ENCODE measurements around the gene SUMO4.

Gene SUMO4

GRCh38 chr6:149405823-149406765 lies 6.0 kb downstream of the SUMO4 start:
- TF ChIP-seq POLR2A (IDR thresholded peaks at IDR 0.05; ENCODE audit: extremely low read depth, insufficient read length) (no peak), MYC (IDR thresholded peaks at IDR 0.05; ENCODE audit: low read depth, low read length) (peak; percentile 94), CTCF (IDR thresholded peaks at IDR 0.05; ENCODE audit: low read depth, low read length) (no peak)
- TF ChIP-seq, protein P1, sequence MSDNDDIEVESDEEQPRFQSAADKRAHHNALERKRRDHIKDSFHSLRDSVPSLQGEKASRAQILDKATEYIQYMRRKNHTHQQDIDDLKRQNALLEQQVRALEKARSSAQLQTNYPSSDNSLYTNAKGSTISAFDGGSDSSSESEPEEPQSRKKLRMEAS (IDR thresholded peaks at IDR 0.05; ENCODE audit: low read depth, low read length): peak; percentile 95
- peak; percentile 79 for DNase-seq (ENCODE audit: low read depth)
- no peak overlapping the region for H3K4me3 ChIP-seq (ENCODE audit: low read depth, low read length)

DNA sequence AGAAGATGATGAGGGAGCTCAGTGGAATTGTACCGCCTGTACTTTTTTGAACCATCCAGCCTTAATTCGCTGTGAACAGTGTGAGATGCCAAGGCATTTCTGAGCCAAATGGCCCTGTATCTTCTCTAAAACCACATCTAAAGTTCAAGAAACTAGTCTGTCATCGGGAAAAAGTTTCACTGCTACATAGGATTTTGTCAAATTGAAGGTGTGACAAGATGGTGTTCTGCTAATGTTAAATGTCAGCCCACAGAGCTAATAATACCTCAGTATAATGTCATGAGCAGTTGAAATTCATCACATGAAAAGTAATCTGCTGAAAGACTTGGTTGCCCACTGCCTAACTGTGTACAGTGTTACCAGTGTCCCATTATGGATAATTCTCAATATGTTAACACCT lies 9.6 kb downstream of the SUMO4 start:
- H3K4me3 ChIP-seq (ENCODE audit: low read depth, low read length): no peak overlapping the region
- no peak for TF ChIP-seq MYC (IDR thresholded peaks at IDR 0.05; ENCODE audit: low read depth, low read length)
- DNase-seq (ENCODE audit: low read depth): no peak

GRCh38 chr6:149410557-149410956 lies 10.5 kb downstream of the SUMO4 start:
- TF ChIP-seq, protein P1 (IDR thresholded peaks at IDR 0.05; ENCODE audit: low read depth, low read length): no peak
- no peak for TF ChIP-seq CTCF (IDR thresholded peaks at IDR 0.05; ENCODE audit: low read depth, low read length)
- no peak for TF ChIP-seq POLR2A (IDR thresholded peaks at IDR 0.05; ENCODE audit: extremely low read depth, insufficient read length)
- TF ChIP-seq MYC (IDR thresholded peaks at IDR 0.05; ENCODE audit: low read depth, low read length): no peak
- DNase-seq (ENCODE audit: low read depth): no peak
- H3K4me3 ChIP-seq (ENCODE audit: low read depth, low read length): no peak overlapping the region

DNA sequence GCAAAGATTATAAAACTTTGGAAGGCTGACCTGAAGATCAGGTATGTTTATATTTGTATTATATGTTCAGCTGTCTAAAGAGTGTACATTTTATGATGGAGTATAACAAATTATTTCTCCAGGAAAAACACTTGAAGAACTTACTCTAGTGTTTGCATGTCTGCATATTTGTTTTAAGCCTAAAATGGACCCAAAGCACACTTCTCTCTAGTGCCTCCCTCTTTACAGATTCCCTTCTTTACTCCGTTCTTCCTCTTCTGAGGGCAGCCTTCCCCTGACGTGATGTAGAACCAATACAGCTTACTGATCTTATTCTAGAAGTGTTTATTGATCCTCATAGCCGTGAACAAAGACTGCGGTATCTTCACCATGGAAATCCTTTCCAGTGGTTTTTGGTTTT lies 13.9 kb downstream of the SUMO4 start:
- no peak for DNase-seq (ENCODE audit: low read depth)
- no peak overlapping the region for H3K4me3 ChIP-seq (ENCODE audit: low read depth, low read length)
- TF ChIP-seq POLR2A (IDR thresholded peaks at IDR 0.05; ENCODE audit: extremely low read depth, insufficient read length) (no peak), CTCF (IDR thresholded peaks at IDR 0.05; ENCODE audit: low read depth, low read length) (no peak), MYC (IDR thresholded peaks at IDR 0.05; ENCODE audit: low read depth, low read length) (no peak)
- TF ChIP-seq, protein P1 (IDR thresholded peaks at IDR 0.05; ENCODE audit: low read depth, low read length): no peak

DNA sequence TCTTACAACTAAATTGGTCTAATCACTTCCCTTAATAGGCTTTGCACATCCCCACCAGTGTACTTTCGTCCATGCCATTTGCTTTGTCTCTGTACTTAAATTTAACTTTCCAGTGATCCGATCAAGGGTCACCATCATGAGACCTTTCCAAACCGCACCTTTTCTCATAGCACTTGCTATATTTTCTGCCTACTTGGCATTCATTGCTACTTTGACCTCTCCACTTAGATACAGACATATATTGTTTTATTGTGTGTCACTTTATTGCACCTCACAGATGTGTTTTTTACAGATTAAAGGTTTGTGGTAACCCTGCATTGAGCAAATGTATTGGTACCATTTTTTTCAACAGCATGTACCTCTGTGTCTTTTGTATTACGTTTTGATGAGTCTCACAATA lies 14.8 kb downstream of the SUMO4 start:
- DNase-seq (ENCODE audit: low read depth): no peak

More for the DNA sequence above, 14.8 kb downstream of the SUMO4 start:
- no peak overlapping the region for H3K4me3 ChIP-seq (ENCODE audit: low read depth, low read length)
- TF ChIP-seq, protein P1 (IDR thresholded peaks at IDR 0.05; ENCODE audit: low read depth, low read length): no peak
- no peak for TF ChIP-seq POLR2A (IDR thresholded peaks at IDR 0.05; ENCODE audit: extremely low read depth, insufficient read length)
- no peak for TF ChIP-seq CTCF (IDR thresholded peaks at IDR 0.05; ENCODE audit: low read depth, low read length)
- TF ChIP-seq MYC (IDR thresholded peaks at IDR 0.05; ENCODE audit: low read depth, low read length): no peak

Measured in NB4 (cell line).